Inflammatory macrophage treated with lipopolysaccharide for 4 hours (primary cell): Measurements from ENCODE around the gene SLC13A5.

Experiments
- DNase-seq: peaks from one replicate; pipeline ENCODE4 v3.0.0-alpha.2; 2020

The SLC13A5 gene

DNA sequence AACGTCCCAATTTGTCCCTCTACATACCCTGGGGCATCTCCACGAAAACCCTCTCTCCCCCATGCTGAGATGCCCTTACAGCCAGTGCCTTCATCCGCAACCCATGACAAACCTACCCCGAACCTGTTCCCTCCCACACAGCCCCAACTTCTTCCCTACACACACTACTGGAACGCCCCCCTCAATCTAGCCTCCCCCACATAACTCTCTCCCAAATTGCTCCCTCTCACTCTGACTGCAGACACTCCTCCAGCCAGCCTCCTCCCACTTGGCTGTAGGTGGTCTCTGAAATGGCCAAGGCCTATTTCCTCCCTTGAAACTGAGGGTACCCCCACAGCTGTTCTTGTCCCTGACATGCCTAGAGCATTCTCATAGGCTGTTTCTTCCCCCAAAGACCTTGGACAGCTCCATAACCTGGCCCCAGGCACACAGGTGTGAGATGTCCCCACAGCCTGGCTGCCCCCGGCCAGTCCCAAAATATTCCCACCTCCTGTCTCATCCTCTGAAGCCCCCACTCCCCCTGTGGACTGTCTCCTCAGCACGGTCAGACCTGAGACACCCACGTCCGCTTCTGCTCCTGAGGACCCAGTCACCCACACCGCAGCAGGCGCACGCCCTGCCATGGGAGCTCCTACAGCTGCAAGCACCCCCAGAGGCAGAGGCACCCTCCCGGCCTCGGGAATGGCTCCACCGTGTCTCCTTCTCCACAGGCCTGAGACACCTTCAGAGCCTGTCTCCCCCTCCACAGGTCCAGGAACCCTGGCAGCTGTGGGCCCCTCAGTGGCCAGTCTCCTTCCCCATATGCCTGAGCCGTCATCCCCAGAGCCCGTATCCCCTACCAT lies 76.3 kb downstream of the SLC13A5 start:
- DNase-seq, result no peak

DNA sequence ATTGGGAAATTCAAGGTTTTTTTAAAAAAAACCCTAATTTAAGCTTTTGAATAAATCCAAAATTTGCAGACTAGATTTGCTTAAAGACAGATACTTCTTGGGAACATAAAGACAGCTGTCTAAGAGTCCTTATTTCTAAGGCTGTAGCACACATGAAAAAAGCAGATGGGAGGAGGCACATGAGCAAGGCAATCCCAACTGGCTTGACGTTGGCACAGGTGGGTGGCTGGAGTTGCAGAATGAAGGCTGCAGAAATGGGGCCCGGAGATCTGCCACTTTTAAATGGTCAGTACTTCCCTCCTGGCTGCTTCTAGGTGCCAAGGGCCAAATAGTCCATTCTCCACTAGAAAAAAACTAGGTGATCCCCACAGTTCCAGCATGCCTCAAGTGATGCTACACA lies 77.1 kb downstream of the SLC13A5 start:
- DNase-seq, result no peak
